ENCODE data around the gene TACR1.
"Not testable (repeated sequence)": the region's sequence is repeated elsewhere in the genome, so short reads cannot be mapped to it uniquely, and the experiment has no call there.

The TACR1 gene

GRCh38 chr2:75224636-75225094 is 25.3 kb upstream of the TACR1 start:
- Histone ChIP-seq H3K36me3 (ENCODE audit: control insufficient read depth, insufficient read depth, low read length) (no peaks in the 10 kb centered on the region), H3K27me3 (ENCODE audit: control insufficient read depth, insufficient read depth, low read length) (no peaks in the 10 kb centered on the region), H3K4me3 (ENCODE audit: low read depth, low read length) (no peak overlapping the region), H3K4me1 (no peaks in the 10 kb centered on the region), H3K9me3 (ENCODE audit: control insufficient read depth, low read length) (no peaks in the 10 kb centered on the region), H2AFZ (no peak overlapping the region), H3K4me2 (ENCODE audit: low read length) (no peak overlapping the region), H3K27ac (no peak overlapping the region), H3K9ac (no peak overlapping the region), H3K79me2 (no peaks in the 10 kb centered on the region)
- no peak for TF ChIP-seq CTCF (IDR thresholded peaks at IDR 0.05)

- no peak overlapping the region for H3K27ac ChIP-seq
- H3K79me2 ChIP-seq: no peaks in the 10 kb centered on the region
- H3K36me3 ChIP-seq (ENCODE audit: control insufficient read depth, insufficient read depth, low read length): no peaks in the 10 kb centered on the region
- H2AFZ ChIP-seq: no peak overlapping the region
- TF ChIP-seq CTCF (IDR thresholded peaks at IDR 0.05): no peak
- H3K9me3 ChIP-seq (ENCODE audit: control insufficient read depth, low read length): no peaks in the 10 kb centered on the region
- no peak overlapping the region for H3K4me3 ChIP-seq (ENCODE audit: low read depth, low read length)
- no peaks in the 10 kb centered on the region for H3K4me1 ChIP-seq
- H3K27me3 ChIP-seq (ENCODE audit: control insufficient read depth, insufficient read depth, low read length): no peaks in the 10 kb centered on the region
- H3K9ac ChIP-seq: no peak overlapping the region
- no peak overlapping the region for H3K4me2 ChIP-seq (ENCODE audit: low read length)
These were observed 23.2 kb upstream of the TACR1 start for GRCh38 chr2:75222527-75222926.

- H3K9ac ChIP-seq: no peak overlapping the region
- H3K4me1 ChIP-seq: no peaks in the 10 kb centered on the region
- no peak for TF ChIP-seq CTCF (IDR thresholded peaks at IDR 0.05)
- no peak overlapping the region for H3K4me2 ChIP-seq (ENCODE audit: low read length)
- H3K4me3 ChIP-seq (ENCODE audit: low read depth, low read length): no peak overlapping the region
- H3K9me3 ChIP-seq (ENCODE audit: control insufficient read depth, low read length): no peaks in the 10 kb centered on the region
- no peak overlapping the region for H3K27ac ChIP-seq
- H2AFZ ChIP-seq: no peak overlapping the region
- no peaks in the 10 kb centered on the region for H3K27me3 ChIP-seq (ENCODE audit: control insufficient read depth, insufficient read depth, low read length)
- no peaks in the 10 kb centered on the region for H3K79me2 ChIP-seq
- no peaks in the 10 kb centered on the region for H3K36me3 ChIP-seq (ENCODE audit: control insufficient read depth, insufficient read depth, low read length)
These were observed 22.5 kb upstream of the TACR1 start for GRCh38 chr2:75221862-75222261.

GRCh38 chr2:75219213-75219612 is 19.9 kb upstream of the TACR1 start:
- H3K27ac ChIP-seq; H3K4me1 ChIP-seq; H2AFZ ChIP-seq; H3K4me3 ChIP-seq (ENCODE audit: low read depth, low read length); H3K9me3 ChIP-seq (ENCODE audit: control insufficient read depth, low read length); H3K79me2 ChIP-seq; H3K27me3 ChIP-seq (ENCODE audit: control insufficient read depth, insufficient read depth, low read length); H3K4me2 ChIP-seq (ENCODE audit: low read length); H3K36me3 ChIP-seq (ENCODE audit: control insufficient read depth, insufficient read depth, low read length); H3K9ac ChIP-seq: not testable (repeated sequence)

- no peaks in the 10 kb centered on the region for H3K27me3 ChIP-seq (ENCODE audit: control insufficient read depth, insufficient read depth, low read length)
- no peak overlapping the region for H2AFZ ChIP-seq
- no peak overlapping the region for H3K4me2 ChIP-seq (ENCODE audit: low read length)
- no peaks in the 10 kb centered on the region for H3K9me3 ChIP-seq (ENCODE audit: control insufficient read depth, low read length)
- TF ChIP-seq CTCF (IDR thresholded peaks at IDR 0.05): no peak
- no peaks in the 10 kb centered on the region for H3K4me1 ChIP-seq
- no peak overlapping the region for H3K9ac ChIP-seq
- H3K36me3 ChIP-seq (ENCODE audit: control insufficient read depth, insufficient read depth, low read length): no peaks in the 10 kb centered on the region
- H3K4me3 ChIP-seq (ENCODE audit: low read depth, low read length): no peak overlapping the region
- H3K79me2 ChIP-seq: no peaks in the 10 kb centered on the region
- H3K27ac ChIP-seq: no peak overlapping the region
These were observed 12.0 kb upstream of the TACR1 start for GRCh38 chr2:75211266-75211770.

Data from parathyroid adenoma (tissue), 2 donors.